ENCODE results near the gene NUP85.

GRCh38 chr17:75225016-75225415 lies 19.5 kb downstream of the NUP85 start:
- TF ChIP-seq POLR2AphosphoS5 (IDR thresholded peaks at IDR 0.05) (no peak), CTCF (IDR thresholded peaks at IDR 0.05) (no peak), POLR2A (IDR thresholded peaks at IDR 0.05) (no peak)

Data from gastroesophageal sphincter (tissue), 3 donors.